Testis (tissue), 2 donors: ENCODE results near the gene TAF1D.
"Not testable (repeated sequence)": the region's sequence is repeated elsewhere in the genome, so short reads cannot be mapped to it uniquely, and the experiment has no call there.

Experiments used
- CTCF ChIP-seq, 3 experiments: fragments of 450-650 bp in 2 of 3; fragments of 200-600 bp in 1 of 3; sonication (generic) in 1 of 3; IDR thresholded peaks; one replicate each; pipeline ENCODE4 v1.5.1; 2016 to 2019; ENCODE audit warnings: antibody characterized with exemption in 3 of 3, mild to moderate bottlenecking in 2 of 3, moderate library complexity in 1 of 3
- POLR2A ChIP-seq: fragments of 450-650 bp; IDR thresholded peaks from one replicate; pipeline ENCODE4 v1.6.1; 2017; ENCODE audit warnings: antibody characterized with exemption, mild to moderate bottlenecking, moderate library complexity

DNA sequence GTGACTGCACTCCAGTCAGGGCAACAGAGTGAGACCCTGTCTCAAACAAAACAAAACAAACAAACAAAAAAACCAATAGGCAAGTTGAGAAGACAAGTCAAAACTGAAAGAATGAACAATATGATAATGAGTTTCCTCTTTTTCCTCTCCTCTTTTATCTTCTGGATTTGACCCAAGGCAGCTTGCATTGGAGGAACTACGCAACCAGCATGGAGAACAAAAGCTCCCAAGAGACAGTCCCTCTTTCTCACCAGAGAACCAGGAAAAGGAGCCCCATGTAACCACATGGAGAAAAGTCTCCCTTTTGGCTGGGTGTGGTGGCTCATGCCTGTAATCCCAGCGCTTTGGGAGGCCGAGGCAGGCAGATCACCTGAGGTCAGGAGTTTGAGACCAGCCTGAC lies 33.3 kb upstream of the TAF1D start:
- TF ChIP-seq CTCF (IDR thresholded peaks at IDR 0.05); POLR2A: not testable (repeated sequence)
